ENCODE measurements around the gene LBX2.
A peak's percentile ranks its signal among the peaks of the same experiment; 100 is the strongest.
"Not testable (repeated sequence)": the region's sequence is repeated elsewhere in the genome, so short reads cannot be mapped to it uniquely, and the experiment has no call there.

LBX2 gene

DNA sequence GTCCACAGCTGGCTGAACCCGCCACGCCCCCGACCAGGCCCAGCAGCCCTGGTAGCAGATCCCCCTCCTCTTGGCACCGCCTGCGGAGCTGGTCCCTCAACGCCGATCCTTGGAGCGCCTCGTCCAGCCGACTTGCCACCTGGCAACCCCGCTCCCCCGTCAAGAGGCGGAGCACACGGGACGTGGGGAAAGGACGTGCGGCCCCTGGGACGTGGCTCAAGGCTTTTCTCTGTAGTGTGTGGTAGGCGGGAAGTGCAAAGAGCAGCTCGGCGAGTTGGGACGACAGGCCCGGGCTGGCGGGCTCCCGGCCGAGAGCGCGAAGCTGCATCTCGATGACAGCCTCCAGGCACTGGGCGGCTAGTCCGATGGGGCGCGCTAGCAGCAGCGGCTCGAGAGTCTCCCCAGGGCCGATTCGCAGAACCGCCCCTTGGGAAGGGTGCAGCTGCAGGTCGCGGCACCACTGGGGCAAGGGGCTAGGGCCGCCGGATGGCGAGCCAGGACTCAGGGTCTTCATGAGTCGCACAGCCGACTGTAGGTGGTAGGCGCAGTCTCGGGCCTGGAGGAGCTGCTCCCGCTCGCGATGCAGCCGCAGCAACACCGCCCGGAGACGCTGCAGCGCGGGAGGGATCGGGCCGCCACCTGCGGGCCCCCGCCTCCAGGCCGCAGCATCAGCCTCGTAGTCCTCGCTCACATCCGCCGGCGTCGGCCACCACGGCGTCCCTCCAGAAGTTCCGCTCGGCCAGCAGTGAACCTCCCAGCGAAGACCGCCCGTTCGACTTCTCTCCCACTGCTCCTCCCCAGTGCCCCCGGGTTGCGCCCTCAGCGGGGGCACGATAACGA is 17.2 kb downstream of the LBX2 start:
- DNase-seq: peak; percentile 43

DNA sequence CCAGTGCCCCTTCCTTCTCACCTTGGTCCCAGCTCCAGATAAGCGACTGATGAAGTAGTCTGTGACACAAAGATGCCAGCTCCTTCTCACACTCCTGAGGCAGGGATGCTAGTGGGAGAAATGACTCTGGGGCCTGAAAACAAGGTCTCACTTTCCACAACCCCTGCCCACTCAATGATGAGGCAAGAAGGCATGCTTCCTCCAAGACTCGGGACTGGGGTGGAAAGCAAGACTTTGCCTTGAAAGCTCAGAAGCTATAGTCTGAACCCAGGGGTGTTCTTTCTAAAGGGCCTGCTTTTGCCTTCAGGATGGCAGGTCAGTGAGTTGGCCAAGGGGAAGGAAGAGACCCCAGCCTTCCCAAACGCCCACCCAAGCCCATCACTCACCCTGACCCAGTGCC is 18.0 kb downstream of the LBX2 start:
- DNase-seq: no peak

DNA sequence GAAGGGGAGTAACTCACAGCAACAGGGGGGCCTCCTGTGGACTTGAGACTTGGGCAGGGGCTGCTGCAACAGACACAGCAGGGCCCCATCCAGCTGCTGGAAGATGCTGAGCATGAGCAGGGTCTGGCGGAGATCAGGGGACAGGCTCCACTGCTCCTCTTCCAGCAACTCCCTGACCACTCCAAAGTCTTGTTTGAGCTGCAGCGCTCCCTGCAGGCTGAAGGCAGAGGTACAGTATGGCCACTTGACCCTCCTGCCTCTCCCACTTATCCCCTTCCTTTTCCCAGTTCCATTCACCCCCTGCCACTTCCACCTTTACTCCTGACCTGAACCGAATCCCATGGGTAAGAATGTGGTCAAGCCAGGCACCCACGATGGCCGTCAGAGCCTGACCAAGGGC is 24.5 kb downstream of the LBX2 start:
- DNase-seq: no peak

DNA sequence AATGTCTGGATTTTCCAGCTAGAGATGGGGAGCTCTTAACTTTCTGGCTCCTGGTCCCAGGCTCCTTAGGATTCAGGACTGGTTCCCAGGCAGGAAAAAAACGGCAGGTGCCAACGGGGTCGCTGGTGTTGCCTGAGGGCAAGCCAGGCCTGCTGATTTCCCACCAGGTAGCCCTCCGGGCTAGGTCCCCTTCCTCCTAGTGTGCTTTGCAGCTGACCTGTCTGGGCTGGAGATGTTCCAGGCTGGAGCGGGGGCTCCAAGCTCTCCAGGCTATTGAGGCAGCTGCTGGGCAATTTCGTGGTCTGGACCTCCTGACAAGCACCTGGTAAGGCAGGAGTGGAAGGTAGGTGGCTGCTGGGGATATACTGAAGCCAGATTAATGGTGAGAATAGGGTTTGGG is 24.9 kb downstream of the LBX2 start:
- no peak for DNase-seq

DNA sequence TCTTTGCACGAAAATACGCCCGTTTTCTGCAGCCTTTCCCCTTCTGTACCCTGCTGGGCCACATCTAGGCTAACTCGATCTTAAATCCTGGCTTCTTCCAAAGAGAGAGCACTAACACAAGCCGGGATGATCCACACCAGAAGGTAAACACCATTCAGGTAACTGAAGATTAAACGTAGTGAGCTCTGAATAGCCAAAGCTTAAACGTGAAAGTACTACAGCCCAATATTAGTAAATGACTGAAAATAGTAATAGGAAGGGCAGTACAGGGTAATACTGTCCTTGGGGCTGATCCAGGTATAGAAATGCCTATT is 26.5 kb downstream of the LBX2 start:
- DNase-seq: no peak

DNA sequence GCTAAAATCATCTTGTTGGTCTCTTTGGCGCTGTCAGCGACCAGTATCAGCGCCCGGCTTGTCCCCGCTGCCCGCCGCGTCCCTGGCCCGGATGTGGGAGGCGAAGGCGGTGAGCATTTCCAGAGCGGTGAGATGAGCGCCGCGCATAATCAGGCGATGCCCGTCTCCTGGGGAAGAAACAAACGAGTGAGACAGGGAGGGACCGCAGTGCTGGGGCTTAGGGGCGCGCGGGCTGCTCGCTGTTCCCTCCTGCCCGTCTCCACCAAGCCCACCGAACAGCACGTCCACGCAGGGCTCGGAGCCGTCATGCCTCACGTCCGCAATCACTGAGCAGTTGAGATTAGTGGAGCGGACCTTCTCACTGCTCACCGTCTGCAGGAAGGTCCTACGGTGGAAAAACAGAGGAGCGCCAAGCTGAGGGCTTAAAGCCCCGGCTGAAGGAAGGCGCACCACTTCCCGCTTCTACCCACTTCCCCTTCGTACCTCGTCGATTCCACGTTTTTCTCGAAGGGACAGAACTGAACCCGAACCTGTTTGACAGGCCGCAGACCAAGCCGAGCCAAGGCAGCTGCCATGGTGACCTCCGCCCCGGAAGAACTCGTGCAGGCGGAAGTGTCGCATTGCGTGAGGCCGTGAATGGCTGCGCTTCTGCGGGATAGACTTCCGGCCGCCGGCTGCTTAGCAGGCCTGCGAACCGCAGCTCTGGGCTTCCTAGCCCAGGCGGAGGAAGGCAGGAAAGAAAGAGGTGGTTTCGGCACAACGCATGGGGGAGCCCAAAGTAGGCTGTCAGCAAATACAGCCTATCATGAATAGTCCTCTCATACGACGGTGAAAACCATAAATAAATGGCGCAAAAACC is 27.1 kb downstream of the LBX2 start, which contains the start of gene MRPL53:
MRPL53 (minus strand) TSS at position 595 of the 859 bp plus-strand sequence; CDS start at position 575, 20 bp downstream.
- DNase-seq: peak; percentile 94

DNA sequence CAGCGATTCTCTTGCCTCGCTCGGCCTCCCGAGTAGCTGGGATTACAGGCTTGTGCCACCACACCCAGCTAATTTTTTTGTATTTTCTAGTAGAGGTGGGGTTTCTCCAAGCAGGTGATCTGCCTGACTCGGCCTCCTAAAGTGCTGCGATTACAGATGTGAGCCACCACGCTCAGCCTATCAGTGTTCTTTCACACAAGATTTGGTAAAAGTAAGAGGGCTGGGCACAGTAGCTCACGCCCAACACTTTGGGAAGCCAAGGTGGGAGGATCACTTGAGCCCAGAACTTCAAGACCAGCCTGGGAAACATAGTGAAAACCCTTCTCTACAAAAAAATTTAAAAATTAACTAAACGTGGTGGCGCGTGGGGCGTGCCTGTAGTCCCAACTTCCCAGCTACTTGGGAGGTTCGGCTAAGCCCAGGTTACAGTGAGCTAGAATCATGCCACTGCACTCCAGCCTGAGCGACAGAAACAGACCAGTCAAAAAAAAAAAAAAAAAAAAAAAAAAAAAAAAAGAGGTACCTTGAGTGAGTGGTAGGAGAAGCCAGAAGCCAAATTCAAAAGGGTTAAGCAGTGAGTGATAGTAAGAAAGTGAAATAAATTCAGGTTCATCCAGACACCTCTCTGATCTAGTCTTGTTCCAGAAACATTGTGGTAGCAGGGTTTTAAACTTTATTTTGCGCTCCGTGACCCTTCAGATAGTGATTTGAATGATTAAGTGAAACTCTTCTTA is 27.9 kb downstream of the LBX2 start:
- no peak for DNase-seq

DNA sequence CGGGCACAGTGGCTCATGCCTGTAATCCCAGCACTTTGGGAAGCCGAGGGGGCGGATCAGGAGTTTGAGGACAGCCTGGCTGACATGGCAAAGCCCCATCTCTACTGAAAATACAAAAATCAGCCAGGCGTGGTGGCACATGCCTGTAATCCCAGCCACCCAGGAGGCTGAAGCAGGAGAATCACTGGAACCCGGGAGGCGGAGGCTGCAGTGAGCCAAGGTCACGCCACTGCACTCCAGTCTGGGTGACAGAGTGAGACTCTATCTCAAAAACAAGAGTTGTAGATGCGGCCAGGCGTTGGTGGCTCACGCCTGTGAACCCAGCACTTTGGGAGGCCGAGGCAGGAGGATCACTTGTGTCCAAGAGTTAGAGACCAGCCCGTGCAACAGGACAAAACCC is 28.7 kb downstream of the LBX2 start:
- DNase-seq: not testable (repeated sequence)

DNA sequence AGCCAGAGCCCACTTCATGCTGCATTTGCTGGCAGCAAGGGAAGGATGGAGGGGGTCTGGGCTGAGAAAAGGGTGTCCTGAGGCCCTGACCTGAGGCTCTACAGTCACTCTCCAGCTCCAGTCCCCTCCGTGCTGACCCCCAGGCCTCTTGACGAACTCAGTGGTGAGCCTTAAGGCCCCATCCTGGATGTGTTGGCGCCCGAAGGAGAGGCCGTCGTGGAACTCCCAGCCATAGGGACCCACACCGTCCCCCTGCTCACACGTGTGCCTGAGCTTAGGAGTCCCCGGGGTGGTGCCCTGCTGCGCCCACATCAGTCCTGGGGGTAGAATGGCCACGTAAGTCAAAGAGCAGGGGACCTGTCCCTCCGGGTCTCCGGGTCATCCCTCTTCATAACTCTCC is 35.0 kb downstream of the LBX2 start:
- DNase-seq: no peak

DNA sequence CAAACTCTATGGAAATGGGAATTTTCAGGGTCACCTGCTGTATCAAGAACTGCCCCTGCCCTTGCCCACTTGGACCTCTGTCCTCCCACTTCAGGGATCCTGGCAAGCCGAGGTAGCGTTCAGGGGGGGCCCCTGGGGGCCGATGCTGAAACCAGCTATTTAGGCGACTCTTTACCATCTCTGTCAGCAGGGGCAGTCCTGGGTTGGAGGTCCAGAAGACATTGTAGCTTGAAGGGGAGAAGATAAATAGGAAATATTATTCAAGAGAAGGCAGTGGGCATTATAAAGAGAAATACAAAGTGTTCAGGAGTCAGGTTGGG is 36.7 kb downstream of the LBX2 start:
- DNase-seq: no peak

DNA sequence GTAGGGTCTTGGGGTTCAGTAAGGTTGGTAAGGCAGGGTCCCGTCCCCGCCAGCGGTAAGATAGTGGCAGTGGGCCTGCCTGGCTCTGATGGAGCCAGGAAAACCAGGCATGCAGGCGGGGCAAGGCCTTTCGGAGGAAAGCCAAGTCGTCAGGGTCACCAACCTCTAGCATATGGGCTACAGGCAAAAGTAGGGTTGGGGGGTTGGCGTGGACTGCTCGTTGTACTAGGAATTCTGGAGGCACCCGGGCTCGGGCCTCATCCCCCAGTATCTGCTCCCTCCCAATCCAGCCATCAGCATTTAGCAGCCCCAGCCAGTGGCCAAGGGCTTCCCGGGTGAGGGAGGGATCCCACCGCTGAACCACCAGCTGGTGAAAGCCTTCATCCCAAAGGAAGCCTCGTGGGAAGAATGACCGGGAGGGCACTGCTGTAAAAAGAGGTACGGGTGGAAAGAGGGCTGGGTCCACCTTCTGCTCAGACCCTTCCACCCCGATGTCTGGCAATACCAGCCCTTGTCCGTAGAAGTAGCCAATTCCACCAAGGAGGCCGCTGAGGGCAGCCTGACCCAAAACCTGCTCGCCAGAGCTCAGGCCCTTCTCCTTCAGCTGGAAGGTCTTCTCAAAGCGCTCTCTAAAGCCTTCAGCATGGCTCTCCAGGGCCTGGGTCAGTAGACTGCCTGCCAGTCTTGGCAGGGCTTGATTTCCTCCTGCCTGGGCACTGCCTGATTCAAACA is 37.2 kb downstream of the LBX2 start:
- DNase-seq: no peak

DNA sequence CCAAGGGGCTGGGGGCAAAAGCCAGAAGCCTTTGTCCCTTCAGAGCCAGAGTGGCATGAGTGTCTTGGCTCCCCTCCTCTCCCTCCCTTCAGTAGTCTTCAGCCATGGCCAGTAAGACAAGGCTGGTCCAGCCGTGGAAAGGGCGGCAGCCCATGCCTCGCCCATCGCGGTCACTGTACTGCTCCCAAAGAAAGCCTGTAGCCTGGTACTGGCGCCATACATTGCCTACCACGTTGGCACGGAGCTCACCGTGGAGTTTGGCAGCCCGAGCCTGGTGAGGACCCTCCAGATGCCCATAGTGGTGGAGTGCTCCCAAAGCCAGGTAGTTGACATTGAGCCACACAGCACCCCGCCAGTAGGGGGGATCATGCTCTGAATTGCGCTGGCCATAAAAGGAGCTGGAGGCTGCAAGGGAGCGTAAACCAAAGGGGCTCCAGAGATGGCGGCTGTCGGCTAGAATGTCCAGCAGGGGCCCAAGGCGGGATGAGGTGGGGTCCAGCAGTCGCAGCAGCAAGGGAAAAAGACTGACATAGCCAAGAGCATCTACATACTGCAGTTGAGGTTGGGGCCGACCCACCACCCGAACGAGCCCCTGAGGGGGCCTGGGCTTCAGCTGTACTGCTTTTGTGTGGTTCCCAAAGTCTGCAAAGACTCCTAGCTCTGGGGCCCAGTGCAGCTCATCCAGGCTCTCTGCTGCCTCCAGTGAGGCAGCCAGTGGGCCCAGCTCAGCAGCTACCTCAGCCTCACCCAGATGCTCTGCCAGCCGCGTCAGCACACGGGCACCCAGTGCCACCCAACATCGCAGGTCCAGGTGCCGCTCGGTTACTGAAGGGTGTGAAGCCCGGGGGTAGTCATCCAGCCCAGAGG is 38.0 kb downstream of the LBX2 start:
- no peak for DNase-seq

DNA sequence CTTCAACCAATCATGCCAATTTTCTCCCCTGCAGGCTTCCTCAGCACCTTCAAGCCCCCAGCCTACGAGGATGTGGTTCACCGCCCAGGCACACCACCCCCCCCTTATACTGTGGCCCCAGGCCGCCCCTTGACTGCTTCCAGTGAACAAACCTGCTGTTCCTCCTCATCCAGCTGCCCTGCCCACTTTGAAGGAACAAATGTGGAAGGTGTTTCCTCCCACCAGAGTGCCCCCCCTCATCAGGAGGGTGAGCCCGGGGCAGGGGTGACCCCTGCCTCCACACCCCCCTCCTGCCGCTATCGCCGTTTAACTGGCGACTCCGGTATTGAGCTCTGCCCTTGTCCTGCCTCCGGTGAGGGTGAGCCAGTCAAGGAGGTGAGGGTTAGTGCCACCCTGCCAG is 39.2 kb downstream of the LBX2 start:
- not testable (repeated sequence) for DNase-seq

DNA sequence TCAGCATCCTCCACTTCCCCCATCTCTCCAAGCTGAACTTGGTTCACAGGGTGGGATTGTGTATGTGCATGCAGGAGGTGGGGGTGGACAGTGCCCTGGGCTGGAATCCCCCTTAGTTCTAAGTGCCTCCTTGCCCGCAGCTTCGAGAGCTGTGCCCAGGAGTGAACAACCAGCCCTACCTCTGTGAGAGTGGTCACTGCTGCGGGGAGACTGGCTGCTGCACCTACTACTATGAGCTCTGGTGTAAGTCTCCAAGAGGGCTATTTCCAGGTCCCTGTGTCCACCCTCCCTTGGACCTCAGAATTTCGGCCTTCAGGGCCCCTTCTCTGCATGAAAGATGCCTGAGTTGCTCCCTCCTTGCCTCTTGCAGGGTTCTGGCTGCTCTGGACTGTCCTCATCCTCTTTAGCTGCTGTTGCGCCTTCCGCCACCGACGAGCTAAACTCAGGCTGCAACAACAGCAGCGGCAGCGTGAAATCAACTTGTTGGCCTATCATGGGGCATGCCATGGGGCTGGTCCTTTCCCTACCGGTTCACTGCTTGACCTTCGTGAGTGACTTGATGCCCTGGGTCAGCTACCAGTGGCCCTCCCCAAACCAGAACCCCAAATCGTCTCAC is 39.8 kb downstream of the LBX2 start:
- DNase-seq: not testable (repeated sequence)

DNA sequence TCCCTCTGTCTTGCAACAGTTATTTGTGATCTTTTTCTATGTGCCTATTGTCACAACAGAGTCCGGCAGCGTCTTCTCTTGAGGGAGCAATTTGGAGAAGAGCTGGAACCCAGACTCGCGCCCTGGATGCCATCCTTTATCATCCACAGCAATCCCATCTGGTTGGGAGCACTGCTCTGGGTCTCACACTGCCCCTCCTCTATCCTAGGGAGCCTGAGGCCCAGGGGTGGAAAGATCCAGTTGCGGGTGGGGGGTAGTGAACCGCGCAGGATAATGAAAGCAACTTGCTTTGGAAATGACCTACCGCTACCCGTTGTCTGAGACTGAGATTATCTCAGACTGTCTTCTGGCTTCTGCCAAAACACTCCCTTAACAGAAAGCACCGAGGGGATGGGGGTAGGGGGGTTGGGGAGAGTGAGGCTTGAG is 40.5 kb downstream of the LBX2 start:
- DNase-seq: no peak

DNA sequence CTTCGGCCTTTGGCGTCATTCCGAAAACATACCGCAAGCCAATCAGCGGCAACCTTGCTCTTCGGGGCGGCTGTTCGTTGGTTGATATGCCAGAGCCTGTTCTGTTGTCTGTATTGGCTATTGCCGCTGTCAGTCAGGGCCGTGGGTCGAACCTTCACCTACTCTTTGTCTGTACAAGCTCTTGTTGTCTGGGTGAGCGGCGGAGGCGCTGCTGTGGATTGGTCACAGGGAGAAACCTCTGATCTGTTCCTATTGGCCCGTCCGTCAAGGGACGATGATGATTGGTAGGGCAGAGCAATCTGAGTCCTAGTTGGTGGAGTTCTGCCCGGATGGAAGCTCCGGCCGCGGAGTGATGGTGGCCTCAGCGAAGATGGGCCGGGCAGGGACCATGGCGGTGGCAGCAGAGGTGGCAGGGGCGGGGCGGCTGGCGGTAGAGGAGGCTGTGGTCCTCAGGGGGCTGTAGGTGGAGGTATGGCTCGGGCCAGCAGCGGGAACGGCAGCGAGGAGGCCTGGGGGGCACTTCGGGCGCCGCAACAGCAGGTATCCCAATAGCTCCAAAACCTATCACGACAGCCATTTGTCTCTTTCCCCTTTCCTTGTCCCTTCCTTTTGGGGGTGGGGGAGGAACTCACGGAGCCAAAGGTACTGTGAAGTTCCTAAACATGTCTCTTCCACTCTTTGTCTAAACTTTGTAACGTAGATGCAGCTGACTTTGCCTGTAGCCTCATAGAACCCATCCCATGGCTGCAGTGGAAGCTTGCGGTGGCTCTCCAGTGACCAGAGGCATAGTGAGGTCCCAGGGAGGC is 41.1 kb downstream of the LBX2 start, which contains the start of gene WBP1:
WBP1 (plus strand) TSS at position 307 of the 806 bp plus-strand sequence; CDS start at position 472, 165 bp downstream.
- peak; percentile 99 for DNase-seq

DNA sequence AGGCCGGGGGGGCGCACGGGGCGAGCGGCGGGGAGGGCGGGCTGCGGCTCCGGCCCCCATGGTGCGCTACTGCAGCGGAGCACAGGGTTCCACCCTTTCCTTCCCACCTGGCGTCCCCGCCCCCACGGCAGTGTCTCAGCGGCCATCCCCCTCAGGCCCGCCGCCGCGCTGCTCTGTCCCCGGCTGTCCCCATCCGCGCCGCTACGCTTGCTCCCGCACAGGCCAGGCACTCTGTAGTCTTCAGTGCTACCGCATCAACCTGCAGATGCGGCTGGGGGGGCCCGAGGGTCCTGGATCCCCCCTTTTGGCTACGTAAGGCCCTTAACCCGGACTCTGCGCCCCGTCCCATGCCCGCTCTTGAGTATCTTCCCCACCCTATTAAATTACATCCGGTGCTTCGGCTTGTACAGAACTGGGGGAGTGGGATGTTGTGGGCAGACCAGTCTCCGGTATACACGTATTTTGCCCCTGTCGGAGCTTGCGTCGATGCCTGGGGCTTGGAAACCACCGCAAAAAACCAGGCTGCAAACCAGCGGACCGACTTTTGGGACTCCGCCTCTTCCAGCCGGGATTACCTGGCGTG is 41.8 kb downstream of the LBX2 start:
- peak; percentile 65 for DNase-seq

DNA sequence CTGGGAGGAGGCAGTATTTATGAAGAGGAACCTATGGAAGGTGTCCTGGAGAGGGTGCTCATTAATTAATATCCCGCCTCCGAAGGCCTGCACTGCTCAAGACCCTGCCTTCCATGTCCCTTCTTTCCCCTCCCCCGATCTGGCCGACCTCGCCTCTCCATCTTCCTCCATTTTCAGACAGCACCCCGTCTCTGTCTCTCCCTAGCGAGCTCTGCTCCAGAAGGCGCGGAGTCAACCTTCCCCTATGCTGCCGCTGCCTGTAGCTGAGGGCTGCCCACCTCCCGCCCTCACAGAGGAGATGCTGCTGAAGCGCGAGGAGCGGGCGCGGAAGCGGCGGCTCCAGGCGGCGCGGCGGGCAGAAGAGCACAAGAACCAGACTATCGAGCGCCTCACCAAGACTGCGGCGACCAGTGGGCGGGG is 42.3 kb downstream of the LBX2 start:
- DNase-seq: no peak

DNA sequence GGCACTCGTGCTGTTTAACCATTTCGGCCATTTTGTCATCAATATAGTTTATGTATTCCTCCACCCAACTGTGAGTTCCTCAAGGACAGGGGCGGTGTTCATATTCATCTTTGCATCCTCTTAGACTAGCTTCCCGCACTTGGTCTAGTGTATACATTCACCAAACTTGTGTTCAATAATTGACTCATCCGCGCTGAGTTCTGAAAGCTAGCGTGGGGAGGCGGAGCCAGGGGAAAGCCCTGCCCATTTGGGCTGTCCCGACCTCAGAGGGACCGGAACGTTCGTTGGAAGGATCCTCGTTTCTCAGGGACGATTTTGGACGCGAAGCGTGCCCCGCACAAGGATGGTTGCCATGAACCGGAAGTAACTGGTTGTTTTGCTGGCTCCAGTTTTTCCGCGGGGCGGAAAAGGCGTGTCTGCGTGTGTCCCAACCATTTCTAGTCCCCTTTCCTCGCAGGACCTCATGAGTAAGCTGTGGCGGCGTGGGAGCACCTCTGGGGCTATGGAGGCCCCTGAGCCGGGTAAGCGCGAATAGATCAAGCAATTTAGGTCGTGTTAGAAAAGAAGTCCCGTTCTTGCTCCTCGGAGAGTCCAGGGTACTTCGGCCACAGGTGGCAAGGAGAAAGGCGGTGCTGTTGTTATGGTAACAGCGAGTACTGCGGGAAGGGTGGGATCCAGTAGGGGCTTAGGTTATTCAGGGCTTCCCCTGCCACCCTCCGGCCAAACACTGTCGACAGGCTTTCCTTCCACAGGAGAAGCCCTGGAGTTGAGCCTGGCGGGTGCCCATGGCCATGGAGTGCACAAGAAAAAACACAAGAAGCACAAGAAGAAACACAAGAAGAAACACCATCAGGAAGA is 44.5 kb downstream of the LBX2 start, which contains the start of gene INO80B:
INO80B (plus strand) TSS at position 434 of the 858 bp plus-strand sequence; CDS start at position 464, 30 bp downstream.
- peak; percentile 94 for DNase-seq

All from effector CD8-positive, alpha-beta T cell (primary cell).